Measurements from ENCODE around the gene LMAN2.
"Not testable (repeated sequence)": the region's sequence is repeated elsewhere in the genome, so short reads cannot be mapped to it uniquely, and the experiment has no call there.

Gene LMAN2

DNA sequence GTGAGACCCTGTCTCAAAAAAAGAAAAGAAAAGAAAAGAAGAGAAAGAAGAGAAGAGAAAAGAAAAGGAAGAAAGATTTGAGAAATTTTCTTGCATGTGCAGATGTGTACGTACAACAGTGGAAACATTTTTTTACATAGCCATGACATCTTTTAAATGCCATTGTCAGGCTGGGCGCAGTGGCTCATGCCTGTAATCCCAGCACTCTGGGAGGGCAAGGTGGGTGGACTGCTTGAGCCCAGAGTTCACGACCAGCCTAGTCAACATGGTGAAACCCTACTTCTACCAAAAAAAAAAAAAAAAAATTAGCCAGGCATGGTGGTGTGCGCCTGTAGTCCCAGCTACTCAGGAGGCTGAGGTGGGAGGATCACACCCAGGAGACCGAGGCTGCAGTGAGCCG lies 6.6 kb downstream of the LMAN2 start:
- no peak for DNase-seq

DNA sequence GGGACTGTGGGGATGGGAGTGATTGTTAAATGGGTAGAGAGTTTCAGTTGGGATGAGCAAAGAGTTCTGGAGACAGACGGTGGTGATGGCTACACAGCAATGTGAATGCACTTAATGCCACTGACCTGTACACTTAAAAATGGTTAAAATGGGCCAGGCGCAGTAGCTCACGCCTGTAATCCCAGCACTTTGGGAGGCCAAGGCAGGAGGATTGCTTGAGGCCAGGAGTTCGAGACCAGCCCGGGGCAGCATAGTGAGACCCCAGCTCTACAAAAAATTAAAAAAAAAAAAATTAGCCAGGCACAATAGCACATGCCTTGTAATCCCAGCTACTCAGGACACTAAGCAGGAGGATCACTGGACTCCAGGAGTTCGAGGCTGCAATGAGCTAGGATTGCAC lies 7.7 kb downstream of the LMAN2 start:
- no peak for DNase-seq

DNA sequence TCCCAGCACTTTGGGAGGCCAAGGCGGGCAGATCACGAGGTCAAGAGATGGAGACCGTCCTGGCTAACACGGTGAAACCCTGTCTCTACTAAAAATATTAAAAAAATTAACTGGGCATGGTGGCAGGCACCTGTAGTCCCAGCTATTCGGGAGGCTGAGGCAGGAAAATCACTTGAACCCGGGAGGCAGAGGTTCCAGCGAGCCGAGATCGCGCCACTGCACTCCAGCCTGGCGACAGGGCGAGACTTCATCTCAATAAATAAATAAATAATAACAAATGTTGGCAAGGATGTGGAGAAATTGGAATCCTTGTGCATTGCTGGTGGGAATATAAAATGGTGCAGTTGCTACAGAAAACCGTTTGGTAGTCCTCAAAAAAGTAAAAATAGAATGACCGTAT lies 8.5 kb downstream of the LMAN2 start:
- DNase-seq: not testable (repeated sequence)

DNA sequence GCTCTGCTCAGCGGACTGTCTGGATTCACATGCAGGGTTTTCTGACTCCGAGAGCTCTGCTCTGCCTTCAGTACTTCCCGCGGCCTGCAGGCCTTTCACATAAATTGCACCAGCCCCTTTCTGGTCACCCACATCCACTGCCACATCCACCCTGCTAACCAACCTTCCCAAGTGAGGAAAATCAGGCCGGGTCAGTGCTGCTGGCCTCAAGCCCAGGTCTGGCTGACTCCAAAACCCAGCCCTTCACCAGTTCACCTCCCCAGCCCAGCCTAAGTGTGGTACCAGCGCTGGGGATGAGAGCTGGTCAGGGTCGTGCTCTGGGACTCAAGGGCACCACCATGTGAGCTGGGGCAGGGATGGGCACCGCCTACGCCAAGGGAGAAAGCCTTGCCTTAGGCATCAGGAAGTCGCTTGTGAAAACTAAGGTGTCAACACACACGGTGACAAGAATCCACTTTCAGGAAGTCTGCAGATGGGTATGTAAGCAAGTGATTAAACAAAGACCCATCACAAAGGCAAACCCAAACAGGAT lies 12.3 kb downstream of the LMAN2 start:
- no peak for DNase-seq

DNA sequence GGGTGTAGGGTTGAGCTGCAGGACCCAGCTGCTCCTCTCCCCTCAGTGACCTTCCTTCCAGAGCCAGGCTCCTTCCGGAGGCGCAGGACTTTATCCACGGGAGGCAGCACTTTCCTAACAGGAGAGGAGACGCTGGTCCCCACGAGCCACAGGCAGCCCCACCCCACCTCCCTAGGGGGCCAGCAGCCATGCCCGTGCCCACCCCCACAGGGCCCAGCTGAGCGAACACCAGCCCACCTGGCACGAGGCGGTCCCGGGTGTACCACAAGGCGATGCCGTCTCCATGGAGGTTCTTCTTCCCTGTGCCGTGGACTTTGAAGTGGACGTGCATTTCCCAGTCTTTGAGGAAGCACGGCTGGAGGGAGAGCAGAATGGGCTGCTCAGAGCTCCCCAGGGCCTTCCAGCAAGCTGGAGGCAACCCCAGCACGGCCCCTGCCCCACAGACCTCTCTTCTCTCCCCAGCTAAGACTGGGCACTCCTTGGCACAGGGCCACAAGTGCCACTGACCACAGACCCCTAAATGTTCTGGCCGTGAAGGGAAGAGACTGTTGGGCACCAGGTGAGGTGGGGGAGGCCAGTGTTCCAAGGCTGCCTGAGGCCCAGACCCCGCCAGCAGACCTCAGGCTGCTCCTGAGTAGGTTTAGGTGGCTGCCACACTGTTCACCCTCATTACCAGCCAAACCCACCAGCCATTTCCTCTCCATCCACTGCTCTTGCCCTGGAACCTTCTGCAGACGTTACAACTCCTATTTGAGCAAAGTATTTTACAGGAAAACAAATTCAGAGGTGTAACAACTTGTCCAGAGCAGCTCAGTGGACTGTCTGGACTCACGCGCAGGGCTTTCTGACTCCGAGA lies 13.0 kb downstream of the LMAN2 start:
- no peak for DNase-seq

DNA sequence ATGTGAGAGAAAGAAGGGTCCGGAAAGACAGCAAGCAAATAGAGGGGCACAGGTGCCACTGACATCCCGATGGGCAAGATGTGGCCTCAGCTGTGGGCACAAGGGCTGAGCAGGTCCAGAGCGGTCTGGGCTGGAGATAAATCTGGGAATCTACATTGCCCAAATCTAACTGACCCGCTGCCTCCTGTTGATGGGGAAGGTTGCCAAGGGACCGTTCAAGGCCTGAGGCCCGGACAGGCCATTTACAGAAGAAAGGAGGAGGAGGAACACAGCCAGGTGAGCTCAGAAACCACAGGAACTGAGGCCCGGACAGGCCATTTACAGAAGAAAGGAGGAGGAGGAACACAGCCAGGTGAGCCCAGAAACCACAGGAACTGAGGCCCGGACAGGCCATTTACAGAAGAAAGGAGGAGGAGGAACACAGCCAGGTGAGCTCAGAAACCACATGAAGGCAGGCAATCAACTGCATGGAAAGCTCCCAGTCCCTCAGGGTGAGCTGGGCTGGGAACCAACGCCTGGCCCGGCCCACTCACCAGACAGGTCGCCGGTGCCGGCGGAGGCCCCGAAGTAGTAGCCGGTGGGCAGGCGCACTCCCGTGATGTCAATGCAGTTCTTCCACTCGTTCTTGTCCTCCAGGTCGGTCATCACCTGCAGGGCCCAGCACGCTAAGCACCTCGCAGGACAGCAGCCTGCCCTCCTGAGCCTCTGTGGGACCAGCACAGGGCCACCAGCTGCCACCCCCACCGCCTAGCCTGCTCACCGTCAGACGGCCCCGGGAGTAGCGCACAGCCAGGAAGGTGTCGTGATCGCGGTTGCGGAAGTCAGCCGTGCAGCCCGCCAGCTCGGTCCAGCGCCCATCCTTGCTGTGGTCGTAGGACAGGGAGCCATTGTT lies 14.6 kb downstream of the LMAN2 start:
- no peak for DNase-seq

DNA sequence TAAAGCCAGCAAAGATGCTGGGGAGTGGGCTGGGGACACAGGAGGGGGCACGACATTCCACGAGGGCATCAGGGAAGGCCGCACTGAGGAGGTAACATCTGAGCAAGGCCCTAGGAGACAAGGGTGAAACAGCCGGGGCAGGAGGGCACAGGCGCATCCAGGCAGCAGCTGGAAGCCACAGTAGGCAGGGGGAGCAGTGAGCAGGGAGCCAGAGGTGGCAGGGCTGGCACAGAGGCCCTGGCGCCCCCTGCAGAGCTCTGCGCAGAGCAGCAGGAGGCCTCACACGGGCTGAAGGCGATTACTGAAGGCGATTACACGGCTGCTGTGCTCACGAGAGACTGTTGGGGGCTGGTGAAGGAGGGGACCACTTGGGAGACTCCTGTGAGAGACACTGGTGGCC lies 15.4 kb downstream of the LMAN2 start:
- DNase-seq: peak; percentile 60

DNA sequence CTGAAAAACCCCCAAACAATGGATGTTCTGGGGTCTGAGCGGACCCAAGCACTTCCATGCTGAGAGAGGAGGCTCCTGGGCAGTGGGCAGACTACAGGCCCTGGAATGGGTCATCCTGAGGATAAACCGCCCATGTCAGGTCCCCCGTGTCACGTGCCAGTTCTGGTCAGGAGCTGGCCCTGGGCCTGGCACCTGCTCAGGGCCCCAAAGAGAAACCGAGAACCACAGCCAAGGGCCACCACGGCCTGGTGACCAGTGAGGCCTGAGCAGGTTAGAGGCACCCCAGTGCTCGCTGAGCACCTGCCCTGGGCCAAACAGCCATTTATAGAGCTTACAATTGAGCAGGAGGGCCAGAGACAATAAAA lies 15.8 kb downstream of the LMAN2 start:
- DNase-seq: no peak

DNA sequence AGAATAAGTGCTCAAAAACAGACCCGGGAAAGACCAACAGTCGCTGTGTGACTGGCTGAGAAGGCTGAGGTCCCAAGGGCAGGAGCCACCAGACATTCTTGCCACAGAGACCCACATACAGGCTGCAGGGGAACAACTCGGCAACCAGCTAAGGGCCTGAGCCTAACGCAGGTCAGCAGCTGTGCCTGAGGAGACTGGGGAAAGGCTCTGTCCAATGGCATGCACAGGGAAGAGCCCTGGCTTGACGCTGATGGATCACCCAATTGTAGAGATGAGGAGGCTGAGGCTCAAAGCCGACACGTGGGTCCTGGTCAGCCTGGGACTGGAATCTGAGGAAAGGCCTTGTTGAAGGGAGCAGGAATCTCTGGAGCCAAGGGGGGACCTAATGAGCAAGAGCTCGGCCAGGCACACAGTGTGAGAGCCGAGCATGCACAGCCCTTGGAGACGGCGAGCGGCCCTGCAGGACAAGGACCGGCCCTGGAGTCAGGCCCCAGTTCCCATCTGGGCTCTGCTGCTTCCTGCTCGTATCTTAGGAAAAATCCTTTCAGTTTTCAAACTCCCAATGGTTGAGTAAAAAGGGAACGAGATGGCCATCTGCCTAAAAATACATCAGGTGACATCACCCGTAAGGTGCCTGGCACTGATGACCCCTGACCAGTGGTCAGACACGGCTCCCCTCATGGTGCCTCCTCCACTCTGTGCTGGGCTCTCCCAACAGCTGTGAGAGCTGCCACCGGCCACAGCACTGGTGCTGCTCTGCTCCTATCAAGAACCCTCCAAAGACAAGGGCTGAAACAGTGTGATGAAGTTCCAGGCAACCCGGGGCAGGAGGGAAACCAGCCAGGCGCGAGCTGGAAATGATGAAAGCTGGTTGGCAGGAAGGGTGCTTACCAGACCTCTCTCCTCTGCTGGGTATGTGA lies 16.4 kb downstream of the LMAN2 start:
- DNase-seq: no peak

DNA sequence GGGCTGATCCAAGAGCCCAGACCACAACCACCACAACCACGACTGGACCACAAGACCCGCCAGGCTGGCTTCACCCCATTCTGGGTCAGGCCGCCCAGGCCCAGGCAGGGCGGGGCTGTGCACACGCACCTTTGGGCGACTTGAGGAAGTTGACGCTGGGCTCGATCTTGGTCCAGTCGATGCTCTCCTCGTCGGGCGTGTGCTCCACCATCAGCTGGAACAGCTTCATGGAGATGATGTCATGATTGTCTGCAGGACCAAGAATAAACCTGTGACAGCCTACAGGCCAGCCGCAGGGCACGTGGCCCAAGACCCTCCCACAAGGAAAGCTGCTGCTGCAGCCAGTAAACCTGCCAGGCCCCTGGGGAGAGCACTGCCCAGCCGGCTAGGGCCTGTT lies 17.3 kb downstream of the LMAN2 start:
- DNase-seq: no peak

DNA sequence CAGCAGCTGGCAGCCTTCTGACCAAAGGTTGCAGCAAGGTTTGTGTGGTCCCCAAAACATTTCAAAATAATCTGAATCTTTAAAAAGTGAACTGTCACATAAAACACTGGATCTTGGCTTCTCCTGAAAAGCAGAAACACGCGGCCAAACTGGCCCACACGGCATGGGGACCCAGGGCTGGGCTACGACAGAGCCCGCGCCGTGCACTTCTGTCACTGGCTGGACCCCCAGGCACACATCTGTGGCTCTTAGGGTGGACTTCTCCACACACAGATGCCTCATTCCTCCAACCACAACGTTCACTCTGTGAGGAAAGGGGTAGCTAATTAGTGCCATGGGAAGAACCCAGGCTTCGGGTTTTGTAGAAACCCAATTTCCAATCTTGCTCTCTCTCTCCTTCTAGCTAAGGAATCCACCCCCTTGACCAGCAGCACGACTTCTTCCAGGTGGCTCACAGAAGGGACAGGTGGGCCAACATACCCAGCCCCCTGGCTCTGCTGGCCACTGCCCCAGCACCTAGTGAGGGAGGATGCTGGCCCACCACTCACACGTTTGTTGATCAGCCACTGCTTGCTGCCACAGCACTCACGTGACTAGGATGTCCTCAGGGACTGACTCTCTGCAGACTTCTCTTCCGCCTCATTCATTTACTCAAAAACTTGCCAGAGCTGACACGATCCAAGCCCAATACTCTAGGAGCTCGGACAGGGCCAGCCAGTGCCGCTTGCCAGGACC lies 17.9 kb downstream of the LMAN2 start:
- DNase-seq: no peak

DNA sequence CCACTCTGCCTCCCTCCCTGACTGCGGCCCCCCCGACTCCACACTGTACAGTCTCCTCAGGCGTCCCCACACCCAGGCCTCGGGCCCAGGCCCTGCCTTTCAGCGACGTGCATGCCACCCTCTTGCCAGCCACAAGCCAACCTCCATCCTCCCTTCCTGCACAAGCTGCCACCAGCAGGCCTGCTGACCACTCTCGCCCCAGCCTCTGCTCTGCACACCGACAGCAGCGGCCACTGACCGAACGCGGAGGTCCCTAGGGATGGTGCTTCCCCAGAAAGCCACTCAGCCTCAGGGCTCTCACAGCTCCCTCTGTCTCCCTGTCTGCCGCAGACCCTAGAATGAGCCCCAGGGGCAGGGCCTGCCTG lies 18.6 kb downstream of the LMAN2 start:
- DNase-seq: no peak

DNA sequence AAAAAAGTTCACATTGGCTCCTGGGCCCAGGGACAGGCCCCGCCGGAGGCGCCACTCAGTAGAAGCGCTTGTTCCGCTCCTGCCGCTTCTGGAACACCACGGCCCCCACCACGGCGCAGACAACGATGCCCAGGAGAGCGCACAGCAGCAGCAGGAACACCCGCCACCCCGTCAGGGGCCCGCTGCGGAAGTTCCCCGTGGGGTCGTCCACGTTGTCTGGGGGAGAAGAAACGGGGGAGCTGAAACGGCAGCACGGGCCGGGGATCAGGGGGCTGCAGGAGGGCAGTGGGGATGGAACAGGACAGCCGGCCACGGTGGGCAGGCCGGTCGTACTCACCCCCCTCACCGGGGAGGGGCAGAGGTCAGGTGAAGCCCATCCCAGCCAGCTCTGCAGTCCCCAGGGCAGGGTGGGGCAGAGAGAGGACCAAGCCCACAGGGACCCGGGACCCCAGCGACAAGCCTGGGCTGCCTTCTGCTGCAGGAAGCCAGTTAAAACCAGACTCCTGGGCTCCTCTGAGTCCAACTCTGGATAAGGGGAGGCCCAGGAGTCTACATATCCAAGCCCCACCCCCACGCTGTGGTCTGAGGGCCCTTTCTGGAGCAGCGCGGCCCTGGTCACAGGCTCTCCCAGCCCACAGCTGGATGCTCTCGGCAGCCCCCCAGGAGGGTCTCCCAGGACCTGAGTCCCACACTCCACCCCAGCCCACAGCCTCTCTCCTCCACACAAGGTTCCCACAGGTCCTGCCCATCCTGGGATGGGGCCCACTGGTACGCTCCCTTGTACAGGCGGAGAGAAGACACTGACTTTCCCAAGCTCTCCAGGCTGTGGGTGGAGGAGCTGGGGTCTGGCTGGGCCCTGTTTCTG lies 19.2 kb downstream of the LMAN2 start:
- DNase-seq: no peak

DNA sequence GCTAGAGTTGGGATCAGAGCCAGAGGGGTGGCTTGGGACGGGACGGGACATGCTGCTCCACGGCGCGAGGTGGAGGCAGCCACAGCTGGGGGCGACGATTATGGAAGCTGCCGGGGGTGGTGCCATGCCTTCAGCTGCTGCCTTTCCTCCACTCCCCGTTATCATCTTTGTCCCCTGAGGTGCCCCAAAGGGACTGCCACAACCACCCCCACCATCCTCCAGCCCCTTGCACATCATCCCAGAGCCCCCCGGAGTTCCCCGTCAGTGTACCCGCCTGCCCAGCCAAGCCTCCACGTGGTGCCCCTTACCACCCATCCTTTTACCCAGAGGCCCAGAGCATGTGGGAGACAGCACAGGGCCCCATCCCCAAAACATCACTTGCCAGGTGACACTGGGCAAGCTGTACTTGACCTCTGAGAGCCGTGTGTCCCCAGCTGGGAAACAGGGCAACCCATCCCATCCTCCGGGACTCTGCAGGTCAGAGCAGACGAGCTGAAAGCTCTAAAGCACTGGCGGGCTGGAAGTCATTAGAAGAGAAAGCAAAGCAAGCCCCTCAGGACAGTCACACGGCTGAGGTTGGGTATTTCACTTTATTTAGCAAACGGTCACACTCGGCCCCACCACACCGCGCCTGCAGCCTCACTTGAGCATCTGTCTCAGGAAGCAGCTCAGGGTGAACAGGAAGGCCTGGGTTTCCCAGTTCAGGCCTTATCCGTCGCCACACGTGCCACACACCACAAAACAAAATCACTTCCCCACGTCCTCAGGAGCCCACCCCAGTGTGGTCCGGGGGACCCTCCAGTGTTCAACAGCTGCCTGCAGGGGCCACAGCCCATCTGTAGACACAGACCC lies 20.3 kb downstream of the LMAN2 start:
- DNase-seq: no peak

DNA sequence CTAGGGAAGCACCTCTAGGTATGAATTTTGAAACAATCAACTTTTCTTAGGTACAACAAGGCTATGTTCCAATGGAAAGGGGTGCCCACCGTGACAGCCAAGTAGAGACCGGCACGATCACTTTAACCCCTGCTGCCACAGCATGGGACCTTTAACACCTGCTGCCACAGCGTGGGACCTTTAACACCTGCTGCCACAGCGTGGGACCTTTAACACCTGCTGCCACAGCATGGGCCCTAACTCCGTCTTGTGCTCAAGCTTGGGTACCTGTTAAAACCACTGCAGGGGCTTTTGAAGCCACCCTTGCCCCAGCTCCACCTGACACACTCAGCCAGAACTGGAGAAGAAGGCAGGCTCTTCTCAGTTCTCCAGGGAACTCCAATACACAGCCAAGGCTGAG lies 21.6 kb downstream of the LMAN2 start:
- DNase-seq: no peak

DNA sequence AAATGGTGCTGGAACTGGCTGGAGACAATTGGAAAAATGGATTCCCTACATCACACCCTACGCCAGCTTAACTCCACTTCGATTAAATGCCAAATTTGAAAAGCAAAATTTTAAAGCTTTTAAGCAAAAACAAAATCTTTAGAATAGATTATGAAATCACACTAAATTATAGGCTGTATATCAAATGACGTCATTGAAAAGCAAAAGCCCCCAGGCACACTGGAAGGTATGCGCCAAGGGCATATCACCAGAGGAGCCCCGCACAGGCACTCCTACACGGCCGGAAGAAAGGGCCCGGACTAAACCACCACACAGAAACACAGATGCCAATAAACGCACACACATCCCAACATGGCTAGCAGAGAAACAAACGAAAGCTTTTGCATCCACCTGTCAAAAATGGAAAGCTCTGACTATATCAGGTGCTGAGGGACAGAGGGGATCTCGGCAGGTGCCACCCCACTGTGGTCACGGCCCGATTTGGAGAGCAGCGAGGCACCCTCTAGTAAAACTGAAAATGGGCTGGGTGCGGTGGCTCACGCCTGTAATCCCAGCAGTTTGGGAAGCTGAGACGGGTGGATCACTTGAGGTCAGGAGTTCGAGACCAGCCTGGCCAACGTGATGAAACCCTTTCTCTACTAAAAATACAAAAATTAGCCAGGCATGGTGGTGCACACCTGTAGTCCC lies 22.8 kb downstream of the LMAN2 start:
- DNase-seq: no peak

DNA sequence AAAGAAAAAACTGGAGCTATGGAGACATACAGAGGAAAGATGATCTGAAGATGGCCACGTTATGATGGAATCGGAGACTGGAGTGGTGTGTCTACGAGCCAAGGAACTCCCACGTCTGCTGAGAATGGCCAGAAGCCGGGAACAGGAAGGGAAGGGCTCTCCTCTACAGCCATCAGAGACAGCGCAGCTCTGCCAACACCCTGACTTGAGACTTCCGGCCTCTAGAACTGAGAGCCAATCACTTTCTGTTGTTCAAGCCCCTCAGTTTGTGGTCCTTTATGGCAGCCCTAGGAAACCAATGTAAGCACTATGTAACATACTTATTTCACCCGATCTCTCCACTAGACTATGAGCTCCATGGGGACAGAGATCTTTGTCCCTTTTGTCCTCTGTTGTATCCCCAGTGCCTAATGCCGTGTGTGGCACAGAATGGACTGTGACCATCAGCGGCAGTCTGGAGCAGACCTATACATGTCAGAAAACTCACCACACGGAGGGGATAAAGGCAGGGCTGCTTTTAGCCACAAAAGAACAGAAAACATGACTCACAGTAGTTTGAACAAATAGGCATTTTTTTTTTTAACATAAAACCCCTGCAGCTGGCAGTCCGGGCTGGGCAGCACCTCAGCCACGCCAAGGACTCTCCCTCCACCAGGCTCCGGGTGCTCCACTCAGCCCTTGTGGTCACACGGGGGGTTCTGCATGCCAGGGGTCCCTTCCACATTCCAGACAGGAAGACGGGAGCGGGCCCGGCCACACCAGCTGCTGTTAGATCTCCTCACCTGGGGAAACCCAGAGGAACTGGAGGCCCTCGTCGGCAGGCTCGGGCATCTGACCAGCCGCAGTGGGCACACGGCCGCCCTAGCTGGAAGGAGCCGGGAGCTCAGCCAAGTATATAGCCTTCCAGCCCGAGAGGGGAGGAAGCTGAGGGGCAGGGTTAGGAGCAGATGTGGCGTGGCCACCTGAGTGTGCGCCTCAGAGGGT lies 23.6 kb downstream of the LMAN2 start:
- no peak for DNase-seq

DNA sequence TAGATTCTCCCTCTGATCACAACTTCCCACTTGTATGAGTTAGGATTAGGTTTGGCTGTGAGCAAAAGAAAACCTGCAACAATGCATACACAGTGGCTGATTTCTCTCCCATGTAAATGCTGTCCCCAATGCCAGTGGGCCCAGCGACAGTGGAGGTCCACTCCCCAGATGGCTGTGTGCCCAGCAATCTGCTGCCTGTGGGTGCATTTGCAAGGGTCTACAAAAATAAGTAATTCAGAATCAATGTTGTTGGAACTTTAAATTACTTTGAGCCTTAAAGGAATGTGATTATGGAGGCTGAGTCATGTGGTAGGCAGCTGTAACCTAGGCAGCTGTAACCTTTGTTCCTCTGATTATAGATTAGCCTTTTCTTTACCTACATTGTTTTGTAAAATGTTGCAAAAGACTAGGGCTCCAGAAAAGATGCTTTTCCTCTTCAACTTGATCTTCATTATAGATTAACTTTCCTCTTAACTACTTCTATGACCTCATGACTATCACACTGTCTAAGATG lies 25.5 kb downstream of the LMAN2 start:
- DNase-seq: no peak
